Endodermal cell (in vitro differentiated cells): ENCODE measurements around the gene THSD7B. TPM values are rescaled to one million over a fixed set of nuclear protein-coding genes. Genes with fewer than 3 reads are reported as not detected.

Experiments
- DNase-seq: peaks from one replicate; pipeline ENCODE4 v3.0.0-alpha.2; 2017
- H3K27ac ChIP-seq: 2 replicates; pipeline ENCODE4 v1.5.1; 2013; ENCODE audit warnings: mild to moderate bottlenecking, low read depth, low read length, moderate library complexity
- H3K27me3 ChIP-seq: 2 replicates; pipeline ENCODE4 v1.6.1; 2013; ENCODE audit warnings: mild to moderate bottlenecking, low read length, moderate library complexity; ENCODE audit not compliant: insufficient read depth, control insufficient read depth, poor library complexity, severe bottlenecking
- H3K36me3 ChIP-seq: 2 replicates; pipeline ENCODE4 v1.7.0; 2013; ENCODE audit warnings: mild to moderate bottlenecking, low read length, moderate library complexity; ENCODE audit not compliant: control insufficient read depth, insufficient read depth
- H3K4me1 ChIP-seq: one replicate; pipeline ENCODE4 v1.7.0; 2013; ENCODE audit warnings: low read length; ENCODE audit not compliant: control insufficient read depth, insufficient read depth
- H3K4me3 ChIP-seq: 2 replicates; pipeline ENCODE4 v1.5.1; 2013; ENCODE audit warnings: mild to moderate bottlenecking, low read length, moderate library complexity
- H3K9ac ChIP-seq: 2 replicates; pipeline ENCODE4 v1.6.1; 2013; ENCODE audit warnings: mild to moderate bottlenecking, low read length, moderate library complexity; ENCODE audit not compliant: poor library complexity, severe bottlenecking; ENCODE audit errors: extremely low read depth
- H3K9me3 ChIP-seq: 2 replicates; pipeline ENCODE4 v1.6.1; 2013; ENCODE audit warnings: mild to moderate bottlenecking, low read length, moderate library complexity; ENCODE audit not compliant: control insufficient read depth
- H3K27ac Mint-ChIP-seq: 2 replicates; pipeline ENCODE4 v1.8.0; 2020; ENCODE audit warnings: mixed read lengths
- H3K27me3 Mint-ChIP-seq: 2 replicates; pipeline ENCODE4 v1.8.0; 2021; ENCODE audit warnings: mild to moderate bottlenecking, mixed read lengths; ENCODE audit not compliant: insufficient read depth
- H3K36me3 Mint-ChIP-seq: 2 replicates; pipeline ENCODE4 v1.8.0; 2020; ENCODE audit warnings: low read depth, mixed read lengths
- H3K4me1 Mint-ChIP-seq: 2 replicates; pipeline ENCODE4 v1.8.0; 2020; ENCODE audit warnings: mixed read lengths
- H3K4me3 Mint-ChIP-seq: 2 replicates; pipeline ENCODE4 v1.8.0; 2020; ENCODE audit warnings: mild to moderate bottlenecking, moderate library complexity, mixed read lengths
- H3K9me3 Mint-ChIP-seq: 2 replicates; pipeline ENCODE4 v1.8.0; 2020; ENCODE audit warnings: mild to moderate bottlenecking, mixed read lengths
- CTCF ChIP-seq: fragments of 200-600 bp; sonication (generic); conservative IDR thresholded peaks from 2 replicates; pipeline ENCODE4 v1.5.0; 2021; ENCODE audit warnings: antibody characterized with exemption, mild to moderate bottlenecking
- WGBS, 2 experiments: methylation state at CpG; one replicate each; pipeline versions ENCODE4 v1.1.5 to v1.1.7; 2013; ENCODE audit warnings: missing lambda C conversion rate in 2 of 2, mixed read lengths in 1 of 2; ENCODE audit not compliant: insufficient coverage in 1 of 2, insufficient read length in 1 of 2; 5-methylcytosine and 5-hydroxymethylcytosine counted together
- total RNA-seq, 2 donors: library from RNA; stranded (reverse); fragmentation: NEBNext Ultra II Directional in 1 of 2; extraction: Animal tissue kit (Norgen Biotek cat#: 25700) in 1 of 2; gene quantifications; 2 replicates in 1 of 2; 3 replicates in 1 of 2; pipeline ENCODE4 v1.2.1, GENCODE V29; 2021

Gene THSD7B
- total RNA-seq, 2 donors from 2014 or later = 1.8 to 2.6 TPM

- Histone ChIP-seq H3K4me1 (no peaks in the 10 kb centered on the region), H3K9me3 (no peaks in the 10 kb centered on the region), H3K9ac (no peak overlapping the region), H3K4me3 (no peak overlapping the region), H3K27me3 (no peaks in the 10 kb centered on the region), H3K36me3 (no peaks in the 10 kb centered on the region), H3K27ac (no peak overlapping the region)
- Mint-ChIP-seq H3K4me3 (no peak overlapping the region), H3K9me3 (no peaks in the 10 kb centered on the region), H3K27ac (no peak overlapping the region), H3K4me1 (no peaks in the 10 kb centered on the region), H3K27me3 (no peaks in the 10 kb centered on the region), H3K36me3 (no peaks in the 10 kb centered on the region)
- no peak for TF ChIP-seq CTCF
- no peak for DNase-seq
- 92% methylated on average over 1 of the region's 1 CpG; no CpG with 5 or more reads in 1 of the 2 experiments for WGBS, 2 experiments
Measured at GRCh38 chr2:137154946-137155345, 389.6 kb downstream of the THSD7B start.

GRCh38 chr2:137155356-137156104 is 390.2 kb downstream of the THSD7B start:
- H3K4me3 Mint-ChIP-seq = no peak overlapping the region

GRCh38 chr2:137156221-137156844 is 391.0 kb downstream of the THSD7B start:
- Histone ChIP-seq H3K4me3 (no peak overlapping the region), H3K27ac (no peak overlapping the region), H3K9ac (no peak overlapping the region), H3K36me3 (no peaks in the 10 kb centered on the region), H3K4me1 (no peaks in the 10 kb centered on the region), H3K9me3 (no peaks in the 10 kb centered on the region), H3K27me3 (no peaks in the 10 kb centered on the region)
- H3K36me3 Mint-ChIP-seq = no peaks in the 10 kb centered on the region
- H3K4me1 Mint-ChIP-seq = peaks cover 2% of the 10 kb centered on the region
- H3K27ac Mint-ChIP-seq = no peak overlapping the region
- H3K4me3 Mint-ChIP-seq = no peak overlapping the region
- WGBS, 2 experiments = 86 to 95% methylated on average over 4 of the region's 4 CpGs
- DNase-seq = no peak
- TF ChIP-seq CTCF = no peak
- no peaks in the 10 kb centered on the region for H3K27me3 Mint-ChIP-seq
- no peaks in the 10 kb centered on the region for H3K9me3 Mint-ChIP-seq

More at GRCh38 chr2:137155356-137156104, 390.2 kb downstream of the THSD7B start:
- DNase-seq = no peak
- Mint-ChIP-seq H3K27me3 (no peaks in the 10 kb centered on the region), H3K36me3 (no peaks in the 10 kb centered on the region), H3K27ac (no peak overlapping the region), H3K9me3 (no peaks in the 10 kb centered on the region), H3K4me1 (peaks cover 2% of the 10 kb centered on the region)
- 95 to 100% methylated on average over 4 of the region's 4 CpGs for WGBS, 2 experiments
- Histone ChIP-seq H3K4me1 (no peaks in the 10 kb centered on the region), H3K4me3 (no peak overlapping the region), H3K27ac (no peak overlapping the region), H3K9ac (no peak overlapping the region), H3K9me3 (no peaks in the 10 kb centered on the region), H3K27me3 (no peaks in the 10 kb centered on the region), H3K36me3 (no peaks in the 10 kb centered on the region)
- no peak for TF ChIP-seq CTCF
